Central memory CD8-positive, alpha-beta T cell (primary cell): ENCODE results near the gene SLC12A3.
A peak's percentile ranks its signal among the peaks of the same experiment; 100 is the strongest.

ENCODE experiments used
- ATAC-seq: fragments of 150-1000 bp; cut with Tn5 transposase; replicated peaks from 2 replicates; pipeline ENCODE4 v1.10.0; 2022; ENCODE audit warnings: mild to moderate bottlenecking, moderate FRiP score, moderate number of reproducible peaks; ENCODE audit not compliant: poor library complexity, severe bottlenecking; ENCODE audit errors: extremely low read depth
- DNase-seq, 2 donors: peaks; one replicate each; pipeline ENCODE4 v3.0.0; 2021; ENCODE audit warnings: low spot score in 2 of 2
- H3K27ac Mint-ChIP-seq: one replicate; pipeline ENCODE4 v1.8.0; 2022; ENCODE audit warnings: low read depth, mild to moderate bottlenecking, moderate library complexity, mixed read lengths
- H3K27me3 Mint-ChIP-seq: one replicate; pipeline ENCODE4 v1.8.0; 2022; ENCODE audit warnings: mixed read lengths
- H3K36me3 Mint-ChIP-seq: one replicate; pipeline ENCODE4 v1.8.0; 2022; ENCODE audit warnings: mild to moderate bottlenecking, moderate library complexity, mixed read lengths; ENCODE audit not compliant: insufficient read depth
- H3K4me1 Mint-ChIP-seq: one replicate; pipeline ENCODE4 v1.8.0; 2022; ENCODE audit warnings: mixed read lengths
- H3K4me3 Mint-ChIP-seq: one replicate; pipeline ENCODE4 v1.8.0; 2022; ENCODE audit warnings: mild to moderate bottlenecking, moderate library complexity, mixed read lengths
- H3K9me3 Mint-ChIP-seq: one replicate; pipeline ENCODE4 v1.8.0; 2022; ENCODE audit warnings: mixed read lengths

The SLC12A3 gene, protein sequence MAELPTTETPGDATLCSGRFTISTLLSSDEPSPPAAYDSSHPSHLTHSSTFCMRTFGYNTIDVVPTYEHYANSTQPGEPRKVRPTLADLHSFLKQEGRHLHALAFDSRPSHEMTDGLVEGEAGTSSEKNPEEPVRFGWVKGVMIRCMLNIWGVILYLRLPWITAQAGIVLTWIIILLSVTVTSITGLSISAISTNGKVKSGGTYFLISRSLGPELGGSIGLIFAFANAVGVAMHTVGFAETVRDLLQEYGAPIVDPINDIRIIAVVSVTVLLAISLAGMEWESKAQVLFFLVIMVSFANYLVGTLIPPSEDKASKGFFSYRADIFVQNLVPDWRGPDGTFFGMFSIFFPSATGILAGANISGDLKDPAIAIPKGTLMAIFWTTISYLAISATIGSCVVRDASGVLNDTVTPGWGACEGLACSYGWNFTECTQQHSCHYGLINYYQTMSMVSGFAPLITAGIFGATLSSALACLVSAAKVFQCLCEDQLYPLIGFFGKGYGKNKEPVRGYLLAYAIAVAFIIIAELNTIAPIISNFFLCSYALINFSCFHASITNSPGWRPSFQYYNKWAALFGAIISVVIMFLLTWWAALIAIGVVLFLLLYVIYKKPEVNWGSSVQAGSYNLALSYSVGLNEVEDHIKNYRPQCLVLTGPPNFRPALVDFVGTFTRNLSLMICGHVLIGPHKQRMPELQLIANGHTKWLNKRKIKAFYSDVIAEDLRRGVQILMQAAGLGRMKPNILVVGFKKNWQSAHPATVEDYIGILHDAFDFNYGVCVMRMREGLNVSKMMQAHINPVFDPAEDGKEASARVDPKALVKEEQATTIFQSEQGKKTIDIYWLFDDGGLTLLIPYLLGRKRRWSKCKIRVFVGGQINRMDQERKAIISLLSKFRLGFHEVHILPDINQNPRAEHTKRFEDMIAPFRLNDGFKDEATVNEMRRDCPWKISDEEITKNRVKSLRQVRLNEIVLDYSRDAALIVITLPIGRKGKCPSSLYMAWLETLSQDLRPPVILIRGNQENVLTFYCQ

DNA sequence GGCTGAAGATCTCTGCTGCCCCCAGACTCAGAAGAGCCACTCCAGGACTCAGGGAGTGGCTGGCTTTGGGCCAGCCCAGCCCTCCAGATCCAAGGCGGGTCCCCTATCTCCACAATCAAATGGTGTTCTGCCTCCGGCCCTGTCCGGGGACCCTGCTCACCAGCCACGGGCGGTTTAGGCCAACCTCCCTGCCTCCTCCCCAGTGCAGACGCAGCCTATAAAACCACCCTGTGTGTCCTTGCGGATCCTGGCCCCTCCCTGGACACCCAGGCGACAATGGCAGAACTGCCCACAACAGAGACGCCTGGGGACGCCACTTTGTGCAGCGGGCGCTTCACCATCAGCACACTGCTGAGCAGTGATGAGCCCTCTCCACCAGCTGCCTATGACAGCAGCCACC lies at the start of gene SLC12A3:
SLC12A3 (plus strand) TSS at position 248 of the 400 bp plus-strand sequence; CDS start at position 277, 29 bp downstream.
- Mint-ChIP-seq H3K27me3 (no peaks in the 10 kb centered on the region), H3K4me3 (no peak within 1 kb of the TSS), H3K36me3 (peaks cover 1% of the 10 kb centered on the region), H3K27ac (peak within 1 kb of the TSS; percentile 25), H3K4me1 (peaks cover 56% of the 10 kb centered on the region), H3K9me3 (no peaks in the 10 kb centered on the region)
- no peak for ATAC-seq
- no peak for DNase-seq

DNA sequence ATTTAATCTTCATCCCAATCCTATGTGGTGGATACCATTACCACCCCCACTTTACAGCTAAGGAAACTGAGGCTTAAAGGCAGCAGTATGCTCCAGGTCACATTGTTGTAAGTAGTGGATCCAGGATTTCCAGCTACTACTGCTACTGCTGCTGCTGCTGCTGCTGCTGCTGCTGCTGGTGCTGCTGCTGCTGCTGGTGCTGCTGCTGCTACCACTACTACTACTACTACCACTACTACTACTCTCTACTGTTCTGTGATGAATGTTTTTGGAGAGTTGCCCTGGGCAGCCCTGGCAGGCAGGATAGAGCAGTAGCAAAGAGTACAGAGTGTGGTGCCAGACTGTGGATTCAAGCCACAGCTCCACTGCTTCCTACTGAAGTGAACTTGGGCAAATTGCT lies 49.3 kb upstream of the SLC12A3 start:
- Mint-ChIP-seq H3K27ac (no peak overlapping the region), H3K27me3 (no peaks in the 10 kb centered on the region), H3K36me3 (peaks cover 9% of the 10 kb centered on the region), H3K4me3 (no peak overlapping the region), H3K4me1 (no peaks in the 10 kb centered on the region), H3K9me3 (no peaks in the 10 kb centered on the region)
- ATAC-seq (no peak), DNase-seq (no peak)

DNA sequence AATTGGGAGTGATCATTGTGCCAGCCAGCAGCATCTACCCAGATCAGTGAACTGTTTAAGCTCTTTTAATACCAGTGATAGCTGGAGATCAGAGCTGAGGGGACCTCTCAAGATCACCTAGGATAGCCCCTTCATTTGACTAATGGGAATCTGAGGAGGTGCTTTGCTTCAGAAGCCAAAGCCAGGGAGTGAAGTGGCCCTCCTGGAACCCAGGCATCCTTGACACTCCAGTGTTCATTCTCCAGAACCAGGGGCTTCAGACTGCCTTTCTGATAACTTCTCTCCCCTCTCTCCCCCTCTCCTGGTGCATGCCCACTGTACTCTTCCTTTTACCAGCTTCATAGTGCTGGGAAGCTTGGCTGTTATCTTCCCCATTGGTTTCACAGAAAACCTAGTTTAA lies 48.0 kb upstream of the SLC12A3 start:
- Mint-ChIP-seq H3K4me1 (no peaks in the 10 kb centered on the region), H3K36me3 (peaks cover 15% of the 10 kb centered on the region), H3K4me3 (no peak overlapping the region), H3K27ac (peak overlapping the region; percentile 44), H3K27me3 (no peaks in the 10 kb centered on the region), H3K9me3 (no peaks in the 10 kb centered on the region)
- ATAC-seq: no peak
- DNase-seq: no peak

DNA sequence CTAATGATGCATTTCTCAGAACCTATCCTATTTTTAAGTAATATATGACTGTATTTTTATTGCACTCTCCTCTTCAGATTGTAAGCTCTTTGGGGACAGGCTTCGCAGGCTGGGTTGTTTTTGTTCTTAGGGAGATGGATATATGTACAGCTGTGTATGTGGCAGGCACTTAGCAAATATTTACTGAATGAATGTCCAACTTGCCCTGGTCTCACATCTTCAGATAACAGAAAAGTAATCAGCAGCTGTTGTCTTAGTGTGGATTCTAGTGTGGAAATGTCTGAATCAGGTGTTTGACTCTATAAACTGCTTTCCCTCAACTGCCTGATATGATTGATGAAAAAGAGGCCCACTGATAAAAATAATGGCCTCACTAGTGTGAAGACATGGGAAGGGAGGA lies 47.1 kb upstream of the SLC12A3 start:
- Mint-ChIP-seq H3K36me3 (peaks cover 17% of the 10 kb centered on the region), H3K27me3 (no peaks in the 10 kb centered on the region), H3K4me3 (no peak overlapping the region), H3K4me1 (no peaks in the 10 kb centered on the region), H3K27ac (no peak overlapping the region), H3K9me3 (no peaks in the 10 kb centered on the region)
- no peak for DNase-seq
- no peak for ATAC-seq

DNA sequence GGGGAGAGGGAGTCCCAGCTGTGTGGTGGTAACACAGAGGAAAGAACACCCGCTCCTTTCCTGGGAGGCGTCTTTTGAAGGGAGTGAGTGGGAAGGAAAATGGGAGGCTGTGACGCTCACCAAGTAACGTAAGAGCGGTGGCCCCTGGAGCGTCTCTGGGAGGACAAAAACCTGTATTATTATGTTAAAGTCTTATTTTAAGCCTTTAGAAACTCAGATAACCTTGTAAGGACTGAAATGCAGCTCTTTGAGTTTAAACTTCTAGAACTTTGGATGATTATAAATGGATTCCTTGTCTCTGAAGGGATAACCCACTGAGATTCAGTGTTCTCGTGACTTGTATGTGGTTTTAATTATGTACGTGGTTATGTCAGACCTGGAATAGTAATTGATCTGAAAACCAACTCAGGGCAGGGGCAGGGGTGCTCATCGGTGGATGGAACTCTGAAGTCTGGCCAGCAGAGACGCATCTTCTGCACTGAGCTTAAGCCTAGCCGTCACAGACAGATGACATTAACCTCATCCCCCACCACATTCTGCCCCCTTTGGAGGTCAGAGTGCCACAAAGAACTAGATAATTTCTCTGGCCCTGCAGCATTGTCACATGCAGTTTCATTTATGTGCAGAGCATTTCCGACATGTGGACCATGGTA lies 41.8 kb upstream of the SLC12A3 start:
- Mint-ChIP-seq H3K9me3 (no peaks in the 10 kb centered on the region), H3K36me3 (peaks cover 25% of the 10 kb centered on the region), H3K4me1 (no peaks in the 10 kb centered on the region), H3K4me3 (no peak overlapping the region), H3K27ac (no peak overlapping the region), H3K27me3 (no peaks in the 10 kb centered on the region)
- no peak for DNase-seq
- no peak for ATAC-seq

DNA sequence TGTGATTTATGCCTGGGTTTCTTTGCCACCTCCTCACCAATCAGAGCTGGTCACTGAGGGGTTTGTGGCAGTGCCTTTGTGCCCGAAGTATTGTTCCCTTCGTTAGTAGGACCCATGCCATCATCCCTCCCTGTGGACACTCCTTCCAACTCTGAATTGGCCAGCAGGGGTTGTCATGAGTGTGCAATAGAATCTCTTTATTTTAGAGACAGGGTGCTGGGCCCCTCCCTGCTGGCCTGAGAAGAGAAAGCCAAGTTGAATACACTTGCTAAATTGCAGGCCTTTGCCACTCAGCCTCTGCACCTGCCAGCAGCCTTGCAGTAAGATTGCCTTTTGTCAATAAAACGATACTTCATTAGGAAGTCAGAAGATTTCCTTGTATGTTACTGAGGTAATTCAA lies 40.7 kb upstream of the SLC12A3 start:
- ATAC-seq (no peak), DNase-seq (no peak)
- Mint-ChIP-seq H3K36me3 (peaks cover 24% of the 10 kb centered on the region), H3K4me1 (no peaks in the 10 kb centered on the region), H3K27ac (no peak overlapping the region), H3K27me3 (no peaks in the 10 kb centered on the region), H3K4me3 (no peak overlapping the region), H3K9me3 (no peaks in the 10 kb centered on the region)

DNA sequence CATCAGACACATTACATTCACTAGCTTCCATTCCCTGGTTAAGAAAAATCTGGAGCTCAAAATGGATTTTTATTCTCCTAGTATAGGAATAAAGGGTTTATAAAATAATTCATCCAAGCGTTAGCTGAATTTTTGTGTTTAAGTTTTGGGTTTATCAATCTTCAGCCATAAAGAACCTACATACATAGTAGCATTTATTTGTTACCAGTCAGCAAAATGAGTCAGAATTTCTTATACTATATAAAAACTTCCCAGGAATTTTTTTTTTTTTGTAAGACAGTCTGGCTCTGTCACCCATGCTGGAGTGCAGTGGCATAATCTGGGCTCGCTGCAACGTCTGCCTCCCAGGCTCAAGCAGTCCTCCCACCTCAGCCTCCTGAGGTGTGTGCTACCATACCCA lies 40.2 kb upstream of the SLC12A3 start:
- ATAC-seq (no peak), DNase-seq (no peak)
- Mint-ChIP-seq H3K4me1 (no peaks in the 10 kb centered on the region), H3K36me3 (peaks cover 23% of the 10 kb centered on the region), H3K27ac (no peak overlapping the region), H3K9me3 (no peaks in the 10 kb centered on the region), H3K27me3 (no peaks in the 10 kb centered on the region), H3K4me3 (no peak overlapping the region)

DNA sequence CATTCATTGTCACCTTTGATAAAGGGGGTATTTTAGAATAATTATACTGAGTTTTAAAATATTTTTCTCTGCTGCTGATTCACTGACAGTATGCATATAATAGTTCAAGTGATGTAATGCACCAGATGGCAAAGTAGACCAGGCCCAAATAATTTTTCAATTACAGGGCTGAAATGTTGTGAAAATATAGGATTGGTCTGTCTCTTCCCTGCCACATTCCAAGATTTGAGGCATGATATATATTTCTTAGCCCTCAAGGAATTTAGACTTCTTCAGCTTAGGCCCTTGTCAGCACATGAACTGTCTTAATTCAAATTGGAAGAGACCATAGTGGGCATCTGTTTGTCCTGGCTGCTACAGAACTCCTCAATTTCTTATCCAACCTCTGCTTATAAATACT lies 39.2 kb upstream of the SLC12A3 start:
- H3K9me3 Mint-ChIP-seq: no peaks in the 10 kb centered on the region
- no peaks in the 10 kb centered on the region for H3K27me3 Mint-ChIP-seq
- H3K27ac Mint-ChIP-seq: no peak overlapping the region
- no peak for DNase-seq
- no peak overlapping the region for H3K4me3 Mint-ChIP-seq
- peaks cover 21% of the 10 kb centered on the region for H3K36me3 Mint-ChIP-seq
- no peak for ATAC-seq
- no peaks in the 10 kb centered on the region for H3K4me1 Mint-ChIP-seq

DNA sequence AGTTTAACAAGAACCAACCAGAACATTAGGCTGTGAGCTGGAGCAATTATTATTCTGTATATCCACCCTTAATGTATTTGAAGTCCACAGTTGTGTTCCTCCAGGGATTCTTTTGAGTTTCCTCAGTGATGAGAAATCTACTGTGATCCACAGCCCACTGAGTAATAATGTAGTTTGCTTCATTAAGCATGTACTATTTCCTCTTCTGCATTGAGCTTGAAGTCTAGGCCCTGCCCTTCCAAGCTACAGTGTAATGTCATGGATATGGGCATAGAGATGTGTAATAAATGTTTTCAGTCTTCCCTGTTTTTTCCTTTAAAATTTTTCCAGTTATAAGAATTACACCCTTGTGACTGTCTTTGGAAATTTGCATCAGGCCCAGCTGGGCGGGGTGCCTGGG lies 36.4 kb upstream of the SLC12A3 start:
- H3K4me1 Mint-ChIP-seq: no peaks in the 10 kb centered on the region

DNA sequence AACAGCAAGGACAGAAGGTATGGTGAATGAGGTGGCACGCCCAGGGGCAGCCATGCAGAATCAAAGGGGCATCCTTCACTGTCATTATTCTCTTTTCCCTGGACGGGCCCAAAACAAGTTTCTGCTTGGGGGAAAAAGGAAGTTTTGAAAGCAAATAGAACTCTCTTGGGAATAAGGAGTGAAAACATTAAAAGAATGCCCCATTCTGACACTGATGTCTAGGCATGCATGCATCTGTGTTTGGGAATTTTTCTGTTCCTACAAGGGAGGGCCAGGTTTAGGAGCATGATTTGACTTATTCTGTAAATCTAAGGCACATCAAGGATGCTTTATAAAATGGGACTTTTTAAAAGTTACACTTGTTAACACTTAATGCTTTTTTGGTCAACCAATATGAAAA lies 34.3 kb upstream of the SLC12A3 start:
- H3K4me1 Mint-ChIP-seq: no peaks in the 10 kb centered on the region
- no peaks in the 10 kb centered on the region for H3K9me3 Mint-ChIP-seq
- no peak overlapping the region for H3K4me3 Mint-ChIP-seq
- peaks cover 8% of the 10 kb centered on the region for H3K36me3 Mint-ChIP-seq
- H3K27ac Mint-ChIP-seq: no peak overlapping the region
- H3K27me3 Mint-ChIP-seq: no peaks in the 10 kb centered on the region
- ATAC-seq: no peak
- DNase-seq: no peak

More for the DNA sequence above, 36.4 kb upstream of the SLC12A3 start:
- DNase-seq: no peak
- Mint-ChIP-seq H3K27me3 (no peaks in the 10 kb centered on the region), H3K36me3 (peaks cover 12% of the 10 kb centered on the region), H3K27ac (no peak overlapping the region), H3K4me3 (no peak overlapping the region), H3K9me3 (no peaks in the 10 kb centered on the region)
- no peak for ATAC-seq

DNA sequence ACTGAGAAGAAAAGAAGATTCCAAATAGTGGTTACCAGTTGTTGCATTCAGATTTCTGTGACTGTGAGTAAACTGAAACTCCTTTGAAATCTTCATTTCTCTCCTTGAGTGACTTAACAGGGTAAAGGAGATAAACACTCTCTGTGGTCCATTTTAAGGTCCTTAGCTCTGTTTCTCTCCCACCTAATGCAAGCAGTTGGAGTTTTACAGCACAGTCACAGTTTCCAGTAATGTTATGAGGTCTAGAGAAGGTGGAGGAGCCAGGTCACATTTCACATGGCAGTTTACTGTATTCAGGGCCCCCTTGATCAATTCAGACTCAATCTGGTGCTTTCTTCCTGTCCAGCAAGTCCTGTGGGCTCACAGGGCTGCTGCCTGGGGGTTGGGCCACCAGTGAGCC lies 32.2 kb upstream of the SLC12A3 start:
- H3K36me3 Mint-ChIP-seq: peaks cover 7% of the 10 kb centered on the region
- H3K27me3 Mint-ChIP-seq: no peaks in the 10 kb centered on the region
- H3K27ac Mint-ChIP-seq: no peak overlapping the region
- H3K9me3 Mint-ChIP-seq: no peaks in the 10 kb centered on the region
- H3K4me3 Mint-ChIP-seq: no peak overlapping the region
- no peaks in the 10 kb centered on the region for H3K4me1 Mint-ChIP-seq
- ATAC-seq: no peak
- no peak for DNase-seq

DNA sequence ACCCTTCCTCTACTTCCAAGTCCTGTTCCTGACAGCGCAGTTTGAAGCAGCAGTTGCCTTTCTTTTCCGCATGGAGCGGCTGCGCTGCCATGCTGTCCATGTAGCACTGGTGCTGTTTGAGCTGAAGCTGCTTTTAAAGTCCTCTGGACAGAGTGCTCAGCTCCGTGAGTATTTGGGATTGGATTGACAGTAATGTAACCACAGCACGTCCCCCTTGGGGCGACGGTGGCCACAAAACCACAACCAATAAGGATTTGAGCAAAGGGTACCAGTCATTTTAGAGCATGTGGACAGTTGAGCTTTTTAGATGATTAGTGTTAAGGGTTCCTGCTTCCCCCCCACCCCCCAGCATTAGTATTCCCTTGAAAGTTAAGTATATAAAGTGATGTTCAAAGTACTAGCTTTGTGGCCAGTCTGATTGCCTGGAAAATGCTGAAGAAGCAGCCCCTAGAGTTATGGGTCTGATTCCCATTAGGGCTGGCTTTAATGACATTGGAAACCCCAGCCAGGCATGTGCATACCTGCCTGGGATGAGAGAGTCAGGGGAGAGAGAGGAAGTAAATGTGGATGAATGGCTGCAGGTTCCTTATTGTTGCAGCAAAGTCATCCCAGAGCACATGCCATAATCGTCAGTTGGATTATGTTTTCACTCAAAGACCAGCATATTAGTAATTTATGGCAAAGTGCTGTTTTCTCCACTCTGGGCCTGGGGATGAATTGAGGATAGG lies 31.6 kb upstream of the SLC12A3 start:
- DNase-seq: no peak
- H3K36me3 Mint-ChIP-seq: peaks cover 9% of the 10 kb centered on the region
- H3K9me3 Mint-ChIP-seq: no peaks in the 10 kb centered on the region
- H3K27ac Mint-ChIP-seq: no peak overlapping the region
- H3K27me3 Mint-ChIP-seq: no peaks in the 10 kb centered on the region
- no peak for ATAC-seq
- no peaks in the 10 kb centered on the region for H3K4me1 Mint-ChIP-seq
- no peak overlapping the region for H3K4me3 Mint-ChIP-seq
